HG03571 (cell line): ENCODE measurements around the gene RPL10A.
"Not testable (repeated sequence)": the region's sequence is repeated elsewhere in the genome, so short reads cannot be mapped to it uniquely, and the experiment has no call there.

ENCODE experiments used
- ATAC-seq: cut with Tn5 transposase; IDR thresholded peaks from one replicate; pipeline ENCODE4 v1.9.1; 2021; ENCODE audit not compliant: unreplicated experiment

The RPL10A gene

GRCh38 chr6:35468181-35468979 lies at the start of gene RPL10A:
Gene RPL10A, plus strand, starts transcription at chr6:35468401. Its CDS starts 34 bp downstream, at chr6:35468435.
- ATAC-seq = peak; percentile 87

DNA sequence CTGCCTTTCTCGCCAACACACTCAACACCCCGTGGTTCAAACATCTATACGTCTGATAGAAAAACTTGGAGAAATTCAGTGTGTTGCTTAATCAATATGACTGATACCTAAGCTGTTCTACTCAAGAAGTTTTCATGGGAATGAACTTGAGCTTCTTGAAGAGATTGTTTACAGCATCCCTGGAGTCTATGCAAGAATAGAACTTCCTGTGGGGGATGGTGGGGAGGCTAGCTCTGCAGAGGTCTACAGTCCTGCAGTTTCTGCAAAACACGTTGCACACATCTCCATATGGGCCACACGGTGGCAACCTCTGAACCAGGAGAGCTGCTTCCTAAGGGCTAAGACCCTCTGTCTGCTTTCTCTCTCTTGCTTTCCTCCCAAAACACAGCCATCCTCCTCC lies 48.8 kb upstream of the RPL10A start:
- ATAC-seq = no peak

DNA sequence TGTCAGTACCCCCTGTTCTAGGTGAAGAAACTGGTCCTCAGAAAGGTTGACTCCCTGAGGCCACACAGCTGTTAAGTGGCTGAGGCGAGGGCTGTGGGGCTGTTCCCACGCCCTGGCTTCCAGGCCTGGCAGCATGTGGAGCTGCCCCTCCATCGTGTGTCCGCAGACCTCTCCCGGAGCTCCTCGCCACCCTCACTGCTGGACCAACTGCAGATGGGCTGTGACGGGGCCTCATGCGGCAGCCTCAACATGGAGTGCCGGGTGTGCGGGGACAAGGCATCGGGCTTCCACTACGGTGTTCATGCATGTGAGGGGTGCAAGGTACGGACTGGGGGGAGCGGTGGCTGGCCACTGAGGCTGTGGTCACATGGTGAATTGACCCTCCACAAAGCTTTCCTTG lies 48.2 kb upstream of the RPL10A start:
- no peak for ATAC-seq

DNA sequence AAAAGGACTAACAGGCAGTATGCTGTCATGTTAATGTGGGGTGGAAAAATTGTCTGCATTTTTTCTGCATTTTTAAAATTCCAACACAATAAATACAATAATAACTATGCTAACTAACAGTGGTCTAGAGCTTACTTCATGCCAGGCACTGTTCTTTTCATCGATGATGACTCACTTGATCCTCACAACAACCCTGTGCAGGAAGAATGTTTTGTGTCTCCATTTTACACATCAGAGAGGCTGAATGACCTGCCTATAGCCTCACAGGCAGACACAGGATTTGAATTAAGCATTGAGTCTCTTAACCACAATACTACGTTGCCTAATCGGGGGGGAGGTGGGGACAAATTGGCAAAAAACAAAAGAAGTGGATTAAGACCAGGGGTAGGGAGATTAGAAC lies 42.9 kb upstream of the RPL10A start:
- no peak for ATAC-seq

- no peak for ATAC-seq
These were observed 42.1 kb upstream of the RPL10A start for GRCh38 chr6:35426074-35426473.

GRCh38 chr6:35427435-35427834 lies 40.8 kb upstream of the RPL10A start:
- no peak for ATAC-seq

DNA sequence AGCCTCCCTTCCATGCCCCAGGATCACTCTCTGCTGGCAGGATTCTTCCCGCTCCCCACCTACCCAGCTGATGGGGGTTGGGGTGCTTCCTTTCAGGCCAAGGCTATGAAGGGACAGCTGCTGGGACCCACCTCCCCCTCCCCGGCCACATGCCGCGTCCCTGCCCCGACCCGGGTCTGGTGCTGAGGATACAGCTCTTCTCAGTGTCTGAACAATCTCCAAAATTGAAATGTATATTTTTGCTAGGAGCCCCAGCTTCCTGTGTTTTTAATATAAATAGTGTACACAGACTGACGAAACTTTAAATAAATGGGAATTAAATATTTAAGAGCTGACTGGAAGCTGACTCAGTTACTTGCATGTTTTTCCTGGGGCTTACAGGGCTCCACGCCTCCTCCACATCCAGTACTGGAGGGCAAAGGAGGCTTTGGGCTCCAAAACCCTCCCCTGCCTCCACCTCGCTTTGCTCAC lies 40.3 kb upstream of the RPL10A start:
- no peak for ATAC-seq

DNA sequence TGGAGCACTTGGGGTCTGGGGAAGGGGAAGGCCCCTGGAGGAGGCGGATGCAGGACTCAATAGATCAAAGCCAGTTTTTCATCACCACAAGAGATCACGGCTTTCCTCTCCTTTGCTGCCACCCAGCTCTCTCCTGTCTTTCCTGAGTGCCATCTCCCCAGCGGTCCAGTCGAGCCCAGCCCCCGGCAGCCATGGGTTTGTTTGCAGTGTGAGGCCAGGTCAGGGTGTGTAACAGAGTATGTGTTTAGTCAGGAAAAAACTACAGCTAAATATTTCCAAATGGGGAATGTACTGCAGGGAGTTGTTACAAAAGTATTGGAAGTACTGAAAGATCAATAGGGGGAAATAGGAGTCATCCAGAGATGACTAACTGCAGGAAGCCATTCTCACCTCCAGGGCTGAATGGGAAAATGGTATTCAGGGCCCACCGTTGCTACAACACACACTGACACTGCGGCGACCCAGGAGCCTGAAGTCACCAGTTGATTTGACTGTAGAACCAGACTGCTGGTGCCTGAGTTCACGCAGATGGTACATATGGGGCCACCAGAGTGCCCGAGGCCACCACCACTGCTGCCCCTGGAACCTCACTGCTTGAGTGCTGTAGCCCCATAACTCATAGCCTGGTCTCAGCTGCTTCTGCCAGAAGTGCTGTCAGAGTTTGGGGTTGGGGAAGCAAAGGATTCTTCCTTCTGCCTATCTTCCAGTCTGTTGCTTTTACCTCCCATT lies 39.6 kb upstream of the RPL10A start:
- ATAC-seq = no peak

DNA sequence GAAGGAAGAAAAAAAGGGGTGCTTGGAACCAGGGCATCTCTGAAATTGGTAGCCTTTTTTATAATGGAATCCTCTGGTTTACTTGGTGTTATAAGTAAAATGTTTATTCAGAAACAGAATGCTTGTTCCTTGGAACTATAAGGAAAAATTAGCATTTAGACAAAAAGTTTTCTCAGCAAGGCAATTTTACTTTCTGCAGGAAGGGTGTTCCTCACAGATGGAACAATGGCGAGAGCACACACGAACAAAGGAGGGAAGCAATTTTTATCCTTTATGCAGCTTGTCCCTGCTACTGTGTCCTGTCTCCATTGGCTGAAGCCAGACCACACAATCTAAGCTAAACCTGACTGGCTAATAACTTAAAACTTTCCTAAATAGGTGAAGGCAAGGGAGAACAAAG lies 38.7 kb upstream of the RPL10A start:
- ATAC-seq = no peak

GRCh38 chr6:35432291-35432690 lies 35.9 kb upstream of the RPL10A start:
- no peak for ATAC-seq

- ATAC-seq = not testable (repeated sequence)
These were observed 35.5 kb upstream of the RPL10A start for GRCh38 chr6:35432702-35433101.

DNA sequence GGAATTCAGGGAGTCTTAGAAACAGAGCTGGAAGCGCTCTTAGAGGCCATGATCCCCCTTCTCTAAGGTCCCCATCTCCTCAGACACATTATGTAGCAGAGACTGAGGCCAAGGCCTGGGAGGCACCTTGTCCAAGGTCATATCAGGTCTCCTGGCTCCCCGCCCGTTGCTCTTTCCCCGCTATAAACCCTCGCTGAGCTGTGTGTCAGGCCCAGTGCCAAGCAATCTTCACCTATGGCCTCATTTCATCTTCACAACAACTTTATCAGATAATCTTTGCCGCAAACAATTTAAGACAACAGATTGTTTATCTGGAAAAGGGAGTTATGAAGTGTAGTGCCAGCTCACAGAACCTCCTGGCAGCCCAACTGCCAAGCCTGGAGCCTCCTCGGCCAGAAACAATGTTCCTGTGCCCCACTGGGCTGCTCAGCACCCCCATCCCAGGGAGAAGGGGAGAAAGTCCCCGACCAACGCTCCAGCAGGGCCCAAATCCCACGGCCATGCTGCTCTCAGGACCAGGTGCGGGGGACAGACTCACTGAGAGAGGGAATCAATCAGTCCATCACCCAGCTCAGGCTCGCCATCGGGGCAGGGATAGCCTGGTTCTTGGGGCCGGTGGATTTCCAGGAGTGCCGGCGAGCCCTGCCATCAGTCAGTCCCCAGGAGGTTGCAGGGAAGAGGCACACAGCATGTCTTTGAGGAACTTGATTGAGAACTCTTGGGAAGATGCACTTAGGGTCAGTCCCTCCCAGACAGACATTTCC lies 32.9 kb upstream of the RPL10A start:
- no peak for ATAC-seq

DNA sequence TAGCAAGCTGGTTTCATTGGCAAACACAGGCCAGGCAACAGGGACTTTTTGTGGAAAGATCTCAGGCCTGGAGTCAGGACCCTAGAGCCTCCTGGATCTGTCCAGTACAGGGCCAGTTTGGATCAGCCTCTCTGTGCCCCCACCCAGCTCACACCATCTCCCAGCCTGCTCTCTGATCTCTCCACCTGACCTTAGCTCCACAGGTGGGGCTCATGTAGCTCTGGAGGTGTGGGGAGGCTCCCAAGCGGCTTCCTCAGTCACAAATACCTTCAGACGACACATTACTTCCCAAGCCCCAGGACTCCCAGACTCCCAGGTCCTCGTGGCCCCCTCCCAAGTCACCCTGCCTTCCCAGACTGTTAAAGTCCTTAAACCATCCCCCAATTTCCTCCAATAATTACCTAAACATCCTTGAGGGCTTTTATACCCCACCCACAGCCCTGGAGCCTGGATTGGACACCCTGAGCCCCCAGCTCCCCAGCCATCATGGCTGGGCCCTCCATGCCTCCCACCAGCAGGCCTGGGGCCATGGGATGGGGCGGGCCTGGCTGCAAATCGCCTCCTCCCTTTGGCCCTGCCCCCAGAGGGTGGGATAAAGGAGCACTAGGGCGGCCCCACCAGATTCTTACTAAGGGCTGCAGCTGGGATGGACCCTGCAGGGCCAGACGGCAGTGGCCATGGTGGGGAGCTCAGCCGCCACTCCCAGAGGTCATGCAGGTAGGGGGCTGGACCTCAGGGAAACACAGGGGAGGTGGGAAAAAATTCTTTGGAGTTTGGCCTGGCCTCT lies 31.9 kb upstream of the RPL10A start:
- ATAC-seq = no peak

- ATAC-seq = not testable (repeated sequence)
These were observed 29.7 kb upstream of the RPL10A start for GRCh38 chr6:35438378-35439065.

- ATAC-seq = no peak
These were observed 28.9 kb upstream of the RPL10A start for GRCh38 chr6:35439308-35439707.

- no peak for ATAC-seq
These were observed 27.0 kb upstream of the RPL10A start for GRCh38 chr6:35441205-35441604.

DNA sequence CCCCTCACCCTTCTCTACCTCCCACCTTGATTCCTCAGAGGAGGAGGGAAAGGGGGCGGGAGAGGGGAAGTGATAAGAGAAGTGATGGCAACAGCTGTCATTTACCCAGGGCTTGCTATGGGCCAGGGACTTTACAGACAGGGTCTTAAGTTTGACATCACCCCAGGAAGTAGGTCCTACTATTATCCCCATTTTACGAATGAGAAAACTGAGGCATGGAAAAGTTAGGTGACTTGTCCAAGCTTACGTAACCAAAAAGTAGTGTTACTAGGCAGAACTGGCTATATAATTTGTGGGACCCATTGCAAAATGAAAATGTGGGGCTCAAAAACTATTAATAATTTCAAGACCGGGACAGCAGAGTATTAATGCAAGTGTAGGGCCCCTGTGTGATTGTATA lies 26.6 kb upstream of the RPL10A start:
- ATAC-seq = no peak

- no peak for ATAC-seq
These were observed 25.5 kb upstream of the RPL10A start for GRCh38 chr6:35442693-35443092.

DNA sequence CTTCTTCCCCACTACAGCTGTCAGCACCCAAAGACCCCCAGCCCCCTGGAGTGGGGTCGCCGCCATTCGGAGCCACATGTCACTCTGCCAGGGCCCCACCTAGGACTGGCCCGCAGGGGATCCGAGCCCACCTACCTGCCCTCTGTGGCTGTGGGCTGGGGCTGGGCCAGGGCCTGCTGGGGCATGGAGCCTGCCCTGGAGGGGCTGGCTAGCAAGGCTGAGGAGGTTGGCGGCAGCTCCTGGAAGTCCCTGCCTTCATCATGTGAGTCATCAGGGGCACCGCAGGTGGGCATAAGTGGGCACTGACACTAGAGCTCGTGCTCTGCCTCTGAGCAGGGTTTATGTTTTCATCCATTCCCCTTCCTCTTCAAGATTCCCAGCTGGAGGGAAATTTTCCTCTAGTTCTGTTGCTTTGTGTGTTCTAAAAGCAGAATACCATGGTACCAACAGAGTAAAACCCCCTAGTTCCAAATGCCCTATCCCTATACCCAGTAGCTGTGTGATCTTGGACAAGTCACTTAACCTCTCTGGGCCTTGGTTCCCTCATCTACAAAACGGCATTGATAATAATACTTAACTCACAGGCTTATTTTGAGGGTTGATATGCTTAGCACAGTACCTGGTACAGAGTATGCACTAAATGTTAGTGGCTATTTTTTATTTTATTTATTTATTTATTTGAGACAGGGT lies 24.7 kb upstream of the RPL10A start:
- no peak for ATAC-seq

GRCh38 chr6:35445691-35446090 lies 22.5 kb upstream of the RPL10A start:
- no peak for ATAC-seq
